Fibroblast of lung (primary cell): ENCODE data around the gene ITPRID1.

Source experiments
- CTCF ChIP-seq, 2 donors: IDR thresholded peaks in 1 of 2; conservative IDR thresholded peaks in 1 of 2; 1 replicate in 1 of 2; 2 replicates in 1 of 2; pipeline ENCODE4 v1.5.1; 2011 to 2012; ENCODE audit warnings: low read length in 2 of 2, control low read depth in 1 of 2, inconsistent platforms in 1 of 2, low read depth in 1 of 2, mild to moderate bottlenecking in 1 of 2
- EZH2 ChIP-seq: IDR thresholded peaks from 2 replicates; pipeline ENCODE4 v1.5.1; 2012; ENCODE audit warnings: low read length, control low read depth, mild to moderate bottlenecking; ENCODE audit errors: missing control alignments

GRCh38 chr7:31707089-31707488, 193.2 kb downstream of the ITPRID1 start:
- TF ChIP-seq CTCF (conservative IDR thresholded peaks at IDR 0.05 in 1 of 2, IDR thresholded peaks at IDR 0.05 in 1 of 2; ENCODE audit: low read depth in 1 of 2, low read length in 2 of 2) (no peak), EZH2 (no peak)
